Left lung (tissue), 10 donors: ENCODE data around the gene UPP1. TPM values are rescaled to one million over a fixed set of nuclear protein-coding genes. Genes with fewer than 3 reads are reported as not detected.
"Not testable (repeated sequence)": the region's sequence is repeated elsewhere in the genome, so short reads cannot be mapped to it uniquely, and the experiment has no call there.

Experiments used
- ATAC-seq: fragments of 200-7000 bp; cut with Tn5 transposase; one replicate; pipeline ENCODE4 v1.9.1; 2020; ENCODE audit warnings: moderate library complexity
- DNase-seq, 4 donors: peaks; one replicate each; pipeline ENCODE4 v3.0.0-alpha.2; 2013 to 2020
- H3K27ac ChIP-seq, 2 donors: fragments of 200-600 bp; sonication (generic) in 1 of 2; one replicate each; pipeline versions ENCODE4 v1.5.0 to v1.8.0; 2020 to 2021
- H3K27me3 ChIP-seq, 2 donors: fragments of 200-600 bp; sonication (generic) in 1 of 2; one replicate each; pipeline versions ENCODE4 v1.5.0 to v1.8.0; 2020 to 2021
- H3K36me3 ChIP-seq, 2 donors: fragments of 200-600 bp; sonication (generic) in 1 of 2; one replicate each; pipeline versions ENCODE4 v1.5.0 to v1.8.0; 2020 to 2021
- H3K4me1 ChIP-seq, 2 donors: fragments of 200-600 bp; one replicate each; pipeline ENCODE4 v1.8.0; 2021
- H3K4me3 ChIP-seq, 2 donors: fragments of 200-600 bp; sonication (generic) in 1 of 2; one replicate each; pipeline versions ENCODE4 v1.5.0 to v1.8.0; 2020 to 2021; ENCODE audit warnings: mild to moderate bottlenecking in 1 of 2
- H3K9me3 ChIP-seq, 2 donors: fragments of 200-600 bp; sonication (generic) in 1 of 2; one replicate each; pipeline versions ENCODE4 v1.5.0 to v1.8.0; 2020 to 2021
- intact Hi-C, 2 donors: fragments of 100-400 bp; cut with DNase I; formaldehyde crosslinking; loops; one replicate each; pipeline versions ENCODE4 v1.11.2 to v1.14.2; 2022
- polyA plus RNA-seq, 6 donors: library from polyadenylated mRNA; unstranded; fragments of 120-200 nt; gene quantifications; one replicate each; pipeline ENCODE4 v1.2.1, GENCODE V29; 2013; ENCODE audit not compliant: insufficient read length in 6 of 6
- total RNA-seq, 2 donors: library from RNA; stranded (reverse); fragmentation: NEBNext Ultra II Directional; extraction: Animal tissue kit (Norgen Biotek cat#: 25700); gene quantifications; one replicate each; pipeline ENCODE4 v1.2.1, GENCODE V29; 2021
- TF ChIP-seq, protein P1 (sequence below), 2 donors: fragments of 200-600 bp; sonication (generic) in 1 of 2; IDR thresholded peaks; one replicate each; pipeline versions ENCODE4 v1.5.0 to v1.8.0; 2021; ENCODE audit warnings: antibody characterized with exemption in 2 of 2
- donor health status: DM: no; HTN: yes; CAD: no.
- donor health status: DM: no; HTN: no; CAD: no.

The UPP1 gene
- total and polyA plus RNA-seq, 8 donors = 8.8 to 79.3 (median 9.7) TPM

DNA sequence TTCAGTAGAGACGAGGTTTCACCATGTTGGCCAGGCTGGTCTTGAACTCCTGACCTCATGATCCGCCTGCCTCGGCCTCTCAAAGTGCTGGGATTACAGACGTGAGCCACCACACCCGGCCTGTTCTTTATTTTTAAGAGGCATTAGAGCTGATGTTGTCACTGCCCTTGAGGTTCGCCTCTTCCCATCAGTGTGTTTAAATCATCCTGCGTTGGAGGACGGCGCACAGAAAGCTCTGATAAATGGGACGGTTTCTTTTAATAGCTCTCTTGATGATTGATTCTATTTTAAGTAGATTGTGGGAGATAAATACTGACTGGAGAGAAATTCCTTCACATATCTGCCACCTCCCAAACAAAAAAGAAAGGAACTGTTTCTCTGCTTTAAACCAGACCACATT is 29.0 kb downstream of the UPP1 start:
- Histone ChIP-seq H3K9me3 (no peaks in the 10 kb centered on the region), H3K4me3 (no peak overlapping the region), H3K4me1 (no peaks in the 10 kb centered on the region), H3K27ac (no peak overlapping the region), H3K36me3 (no peaks in the 10 kb centered on the region), H3K27me3 (no peaks in the 10 kb centered on the region)
- intact Hi-C loops = no loop called here
- DNase-seq = no peak
- TF ChIP-seq, protein P1, sequence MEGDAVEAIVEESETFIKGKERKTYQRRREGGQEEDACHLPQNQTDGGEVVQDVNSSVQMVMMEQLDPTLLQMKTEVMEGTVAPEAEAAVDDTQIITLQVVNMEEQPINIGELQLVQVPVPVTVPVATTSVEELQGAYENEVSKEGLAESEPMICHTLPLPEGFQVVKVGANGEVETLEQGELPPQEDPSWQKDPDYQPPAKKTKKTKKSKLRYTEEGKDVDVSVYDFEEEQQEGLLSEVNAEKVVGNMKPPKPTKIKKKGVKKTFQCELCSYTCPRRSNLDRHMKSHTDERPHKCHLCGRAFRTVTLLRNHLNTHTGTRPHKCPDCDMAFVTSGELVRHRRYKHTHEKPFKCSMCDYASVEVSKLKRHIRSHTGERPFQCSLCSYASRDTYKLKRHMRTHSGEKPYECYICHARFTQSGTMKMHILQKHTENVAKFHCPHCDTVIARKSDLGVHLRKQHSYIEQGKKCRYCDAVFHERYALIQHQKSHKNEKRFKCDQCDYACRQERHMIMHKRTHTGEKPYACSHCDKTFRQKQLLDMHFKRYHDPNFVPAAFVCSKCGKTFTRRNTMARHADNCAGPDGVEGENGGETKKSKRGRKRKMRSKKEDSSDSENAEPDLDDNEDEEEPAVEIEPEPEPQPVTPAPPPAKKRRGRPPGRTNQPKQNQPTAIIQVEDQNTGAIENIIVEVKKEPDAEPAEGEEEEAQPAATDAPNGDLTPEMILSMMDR (IDR thresholded peaks at IDR 0.05) = no peak
- no peak for ATAC-seq

DNA sequence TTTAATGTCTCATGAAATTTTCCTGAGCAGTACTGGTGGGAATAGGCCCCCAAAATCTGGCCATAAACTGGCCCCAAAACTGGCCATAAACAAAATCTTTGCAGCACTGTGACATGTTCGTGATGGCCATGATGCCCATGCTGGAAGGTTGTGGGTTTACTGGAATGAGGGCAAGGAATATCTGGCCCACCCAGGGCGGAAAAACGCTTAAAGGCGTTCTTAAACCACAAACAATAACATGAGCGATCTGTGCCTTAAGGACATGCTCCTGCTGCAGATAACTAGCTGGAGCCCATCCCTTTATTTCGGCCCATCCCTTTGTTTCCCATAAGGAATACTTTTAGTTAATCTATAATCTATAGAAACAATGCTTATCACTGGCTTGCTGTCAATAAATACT is 31.5 kb downstream of the UPP1 start:
- intact Hi-C loops, H3K9me3 ChIP-seq, ATAC-seq, H3K27ac ChIP-seq, H3K4me1 ChIP-seq, H3K4me3 ChIP-seq, DNase-seq, H3K36me3 ChIP-seq, H3K27me3 ChIP-seq: not testable (repeated sequence)

DNA sequence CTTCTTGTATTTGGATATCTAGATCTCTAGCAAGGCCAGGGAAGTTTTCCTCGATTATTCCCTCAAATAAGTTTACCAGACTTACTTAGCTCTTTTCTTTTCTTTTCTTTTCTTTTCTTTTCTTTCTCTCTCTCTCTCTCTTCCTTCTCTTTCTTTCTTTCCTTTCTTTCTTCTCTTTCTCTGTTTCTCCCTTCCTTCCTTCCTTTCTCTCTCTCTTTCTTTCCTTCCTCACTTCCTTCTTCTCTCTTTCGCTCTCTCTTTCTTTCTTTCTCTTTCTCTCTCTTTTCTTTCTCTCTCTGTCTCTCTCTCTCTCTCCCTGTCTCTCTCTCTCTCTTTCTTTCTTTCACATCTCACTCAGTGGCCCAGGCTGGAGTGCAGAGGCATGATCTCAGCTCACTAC is 37.0 kb downstream of the UPP1 start:
- intact Hi-C loops = no loop called here
- TF ChIP-seq, protein P1 (IDR thresholded peaks at IDR 0.05) = no peak
- H3K4me3 ChIP-seq = no peak overlapping the region
- no peaks in the 10 kb centered on the region for H3K27me3 ChIP-seq
- no peaks in the 10 kb centered on the region for H3K36me3 ChIP-seq
- DNase-seq (no peak), ATAC-seq (no peak)
- H3K4me1 ChIP-seq = no peaks in the 10 kb centered on the region
- no peak overlapping the region for H3K27ac ChIP-seq
- H3K9me3 ChIP-seq = peaks cover 0 to 6% of the 10 kb centered on the region in 2 donors

DNA sequence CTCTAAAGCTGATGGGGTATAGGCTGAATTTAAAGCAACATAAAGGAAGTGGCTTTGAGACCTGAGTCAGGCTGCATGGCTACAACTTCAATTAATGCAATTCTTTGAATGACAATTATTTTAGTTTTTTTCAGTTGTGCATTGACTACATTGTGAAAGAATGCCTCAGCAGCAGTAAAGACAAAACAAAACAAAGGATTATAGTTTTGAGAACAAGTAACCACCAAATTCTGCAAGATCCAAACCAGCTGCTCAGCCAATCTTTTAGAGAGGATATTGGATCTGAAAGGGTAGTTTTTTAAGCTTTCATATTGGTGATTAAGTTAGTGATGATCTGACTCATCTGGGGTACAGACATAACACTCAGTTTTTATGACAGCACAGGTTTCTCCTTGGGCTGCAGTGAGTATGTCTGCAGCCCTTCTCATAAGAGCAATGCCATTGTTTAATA is 41.6 kb downstream of the UPP1 start:
- intact Hi-C loops = no loop called here
- ATAC-seq = no peak

DNA sequence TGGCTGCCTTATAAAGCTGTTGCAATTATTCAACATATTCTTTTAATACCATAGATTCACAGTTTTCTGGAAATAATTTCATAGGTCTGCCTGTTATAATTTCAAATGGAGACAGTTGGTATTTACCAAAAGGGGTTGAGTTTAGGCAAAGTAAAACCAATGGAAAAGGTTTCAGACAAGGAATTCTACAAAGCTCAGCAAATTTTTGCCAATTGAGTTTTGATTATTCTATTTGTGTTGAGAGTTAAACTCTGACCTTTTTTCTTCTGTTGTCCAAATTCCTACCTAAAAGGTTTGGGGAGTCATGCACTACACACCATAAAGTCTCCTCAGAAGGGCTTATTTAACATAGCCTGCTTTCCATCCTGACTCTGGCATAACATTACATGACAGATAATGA is 43.7 kb downstream of the UPP1 start:
- TF ChIP-seq, protein P1 (IDR thresholded peaks at IDR 0.05) = no peak
- Histone ChIP-seq H3K4me1 (no peaks in the 10 kb centered on the region), H3K36me3 (no peaks in the 10 kb centered on the region), H3K27me3 (no peaks in the 10 kb centered on the region), H3K9me3 (no peaks in the 10 kb centered on the region), H3K4me3 (no peak overlapping the region), H3K27ac (no peak overlapping the region)
- ATAC-seq = no peak
- no peak for DNase-seq
- intact Hi-C loops = no loop called here

More for the DNA sequence above, 41.6 kb downstream of the UPP1 start:
- TF ChIP-seq, protein P1 (IDR thresholded peaks at IDR 0.05) = no peak
- no peak for DNase-seq
- peaks cover 0 to 6% of the 10 kb centered on the region in 2 donors for H3K9me3 ChIP-seq
- no peaks in the 10 kb centered on the region for H3K36me3 ChIP-seq
- no peak overlapping the region for H3K4me3 ChIP-seq
- H3K4me1 ChIP-seq = no peaks in the 10 kb centered on the region
- no peak overlapping the region for H3K27ac ChIP-seq
- H3K27me3 ChIP-seq = no peaks in the 10 kb centered on the region

DNA sequence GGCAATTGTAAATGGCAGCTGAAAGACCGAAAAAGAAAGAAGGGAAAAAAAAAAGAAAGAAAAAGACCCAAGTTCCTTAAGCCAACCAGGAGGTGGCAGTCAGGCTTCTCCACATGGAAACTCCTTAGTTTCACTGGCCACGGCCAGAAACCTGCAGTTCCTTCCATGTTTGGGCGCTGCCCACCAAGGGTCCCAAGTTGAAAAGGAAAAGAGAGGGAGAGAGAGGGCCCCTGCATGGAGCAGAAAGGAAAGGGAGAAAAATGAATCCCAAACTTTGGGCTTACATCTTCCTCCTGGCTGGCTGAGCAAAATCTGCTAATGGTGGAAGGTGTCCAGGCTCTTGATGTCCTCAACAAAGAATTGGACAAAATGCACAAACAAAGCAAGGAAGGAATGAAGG is 50.4 kb downstream of the UPP1 start:
- Histone ChIP-seq H3K27ac (no peak overlapping the region), H3K27me3 (no peaks in the 10 kb centered on the region), H3K4me3 (no peak overlapping the region), H3K36me3 (no peaks in the 10 kb centered on the region), H3K4me1 (peaks cover 0 to 14% of the 10 kb centered on the region in 2 donors), H3K9me3 (no peaks in the 10 kb centered on the region)
- no peak for DNase-seq
- intact Hi-C loops = no loop called here
- TF ChIP-seq, protein P1 (IDR thresholded peaks at IDR 0.05) = no peak
- ATAC-seq = no peak
